ENCODE measurements around the gene CD86. TPM values are rescaled to one million over a fixed set of nuclear protein-coding genes. Genes with fewer than 3 reads are reported as not detected.
"Not testable (repeated sequence)": the region's sequence is repeated elsewhere in the genome, so short reads cannot be mapped to it uniquely, and the experiment has no call there.

CD86 gene
- total RNA-seq, 6 donors from 2014 or later, result 4.2 to 27.8 (median 14.4) TPM

DNA sequence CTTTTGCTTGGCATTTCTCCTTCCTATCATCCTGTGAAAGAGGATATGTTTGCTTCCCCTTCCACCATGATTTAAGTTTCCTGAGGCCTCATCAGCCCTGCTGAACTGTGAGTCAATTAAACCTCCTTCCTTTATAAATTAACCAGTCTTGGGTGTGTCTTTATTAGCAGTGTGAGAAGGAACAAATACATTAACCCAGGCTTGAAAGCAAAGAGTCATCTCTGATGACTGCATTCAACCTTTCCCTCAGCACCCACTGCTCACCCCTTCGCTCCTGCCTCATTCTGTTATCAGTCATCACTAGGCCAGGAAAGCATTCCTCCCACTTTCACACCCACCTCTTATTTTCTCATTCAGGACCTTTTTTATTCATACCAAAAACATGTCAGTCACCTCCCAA is 68.7 kb downstream of the CD86 start:
- Histone ChIP-seq H3K9me3 (no peaks in the 10 kb centered on the region), H3K27ac (no peak overlapping the region), H3K4me1 (no peaks in the 10 kb centered on the region), H3K36me3 (no peaks in the 10 kb centered on the region), H3K27me3 (no peaks in the 10 kb centered on the region), H3K4me3 (no peak overlapping the region)
- no peak for TF ChIP-seq POLR2AphosphoS5 (IDR thresholded peaks at IDR 0.05)
- no peak for TF ChIP-seq CTCF (IDR thresholded peaks at IDR 0.05)
- no peak for TF ChIP-seq EP300 (IDR thresholded peaks at IDR 0.05)
- no peak for TF ChIP-seq POLR2A (IDR thresholded peaks at IDR 0.05)
- DNase-seq (no peak), ATAC-seq (ENCODE audit: low FRiP score in 2 of 2) (no peak)
- 85% methylated on average over 1 of the region's 1 CpG for WGBS, 2 donors

DNA sequence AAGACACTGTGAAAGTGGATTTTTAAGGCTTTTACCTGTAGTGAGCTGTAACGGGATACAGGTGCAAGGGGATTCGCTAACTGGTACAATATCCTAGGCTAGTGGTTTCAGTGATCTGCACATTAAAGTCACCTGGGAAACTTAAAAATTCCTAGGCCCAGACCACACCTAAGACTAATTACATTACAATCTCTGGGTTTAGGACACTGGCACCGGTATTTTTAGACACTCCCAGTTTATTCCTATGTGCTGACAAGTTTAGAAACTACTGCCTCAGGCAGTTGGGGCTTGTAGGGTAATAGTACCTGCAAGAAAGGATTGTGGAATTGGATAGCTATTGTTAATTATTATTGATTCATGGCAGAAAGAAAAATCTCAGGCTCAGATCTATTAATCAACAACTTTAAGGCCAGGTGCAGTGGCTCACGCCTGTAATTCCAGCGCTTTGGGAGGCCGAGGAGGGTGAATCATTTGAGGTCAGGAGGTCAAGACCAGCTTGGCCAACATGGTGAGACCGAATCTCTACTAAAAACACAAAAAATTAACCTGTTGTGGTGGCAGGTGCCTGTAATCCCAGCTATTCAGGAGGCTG is 77.9 kb downstream of the CD86 start:
- no peak overlapping the region for H3K4me3 ChIP-seq
- ATAC-seq (ENCODE audit: low FRiP score in 2 of 2) (no peak), DNase-seq (no peak)
- 84% methylated on average over 7 of the region's 7 CpGs for WGBS, 2 donors
- no peaks in the 10 kb centered on the region for H3K36me3 ChIP-seq
- H3K27ac ChIP-seq, result no peak overlapping the region
- no peak for TF ChIP-seq POLR2A (IDR thresholded peaks at IDR 0.05)
- TF ChIP-seq EP300 (IDR thresholded peaks at IDR 0.05), result no peak
- no peak for TF ChIP-seq CTCF (IDR thresholded peaks at IDR 0.05)
- no peak for TF ChIP-seq POLR2AphosphoS5 (IDR thresholded peaks at IDR 0.05)
- H3K4me1 ChIP-seq, result no peaks in the 10 kb centered on the region
- no peaks in the 10 kb centered on the region for H3K9me3 ChIP-seq
- H3K27me3 ChIP-seq, result no peaks in the 10 kb centered on the region

GRCh38 chr3:122146466-122146865 is 91.3 kb downstream of the CD86 start:
- H3K36me3 ChIP-seq, result no peaks in the 10 kb centered on the region
- no peak overlapping the region for H3K27ac ChIP-seq
- no peak for TF ChIP-seq CTCF (IDR thresholded peaks at IDR 0.05)
- no peak for TF ChIP-seq POLR2AphosphoS5 (IDR thresholded peaks at IDR 0.05)
- no peak for TF ChIP-seq EP300 (IDR thresholded peaks at IDR 0.05)
- TF ChIP-seq POLR2A (IDR thresholded peaks at IDR 0.05), result no peak
- H3K4me3 ChIP-seq, result no peak overlapping the region
- no peak for DNase-seq
- no peaks in the 10 kb centered on the region for H3K4me1 ChIP-seq
- no peak for ATAC-seq (ENCODE audit: low FRiP score in 2 of 2)
- H3K9me3 ChIP-seq, result peaks cover 0 to 9% (median 3%) of the 10 kb centered on the region in 4 donors
- WGBS, 2 donors, result 87 to 90% methylated on average over 3 of the region's 3 CpGs
- no peaks in the 10 kb centered on the region for H3K27me3 ChIP-seq

DNA sequence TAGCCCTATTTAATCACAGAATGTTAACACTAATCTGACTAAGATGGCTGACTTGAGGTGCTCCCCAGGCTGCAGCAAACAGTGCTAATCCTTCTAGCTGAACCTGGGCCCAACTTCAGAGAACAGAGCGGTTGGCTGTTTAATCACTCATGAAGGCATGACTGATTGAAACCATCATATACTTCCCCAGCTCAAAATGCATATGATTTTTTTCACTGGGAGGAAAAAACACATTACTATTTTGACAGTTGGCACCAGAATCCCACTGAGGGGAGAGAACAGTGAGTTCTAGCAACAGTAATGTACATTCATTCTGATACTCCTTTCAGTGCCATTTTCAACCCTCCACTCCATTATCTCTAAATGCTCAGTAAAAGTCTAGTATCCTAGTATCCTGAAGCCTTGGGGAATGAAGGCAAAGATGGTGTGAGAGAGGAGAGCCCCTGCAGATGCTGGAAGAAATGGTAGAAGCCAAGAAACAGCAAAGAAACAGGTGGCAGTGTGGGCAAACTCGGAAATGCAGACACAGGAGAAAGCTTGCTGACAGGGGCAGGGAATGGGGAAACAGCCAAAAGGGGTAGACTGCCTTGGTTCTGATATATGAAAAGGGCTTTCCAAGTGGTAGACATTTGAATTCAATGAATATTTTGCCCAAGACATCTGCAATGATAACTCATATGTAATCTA is 93.9 kb downstream of the CD86 start:
- 68 to 77% methylated on average over 2 of the region's 2 CpGs for whole genome bisulfite sequencing, 2 donors
- H3K4me3 ChIP-seq, result no peak overlapping the region
- no peak overlapping the region for H3K27ac ChIP-seq
- no peak for DNase-seq
- TF ChIP-seq EP300 (IDR thresholded peaks at IDR 0.05), result no peak
- TF ChIP-seq CTCF (IDR thresholded peaks at IDR 0.05), result no peak
- no peak for TF ChIP-seq POLR2A (IDR thresholded peaks at IDR 0.05)
- TF ChIP-seq POLR2AphosphoS5 (IDR thresholded peaks at IDR 0.05), result no peak
- no peak for ATAC-seq (ENCODE audit: low FRiP score in 2 of 2)
- peaks cover 0 to 5% (median 3%) of the 10 kb centered on the region in 4 donors for H3K9me3 ChIP-seq
- H3K27me3 ChIP-seq, result no peaks in the 10 kb centered on the region
- H3K36me3 ChIP-seq, result no peaks in the 10 kb centered on the region
- no peaks in the 10 kb centered on the region for H3K4me1 ChIP-seq

DNA sequence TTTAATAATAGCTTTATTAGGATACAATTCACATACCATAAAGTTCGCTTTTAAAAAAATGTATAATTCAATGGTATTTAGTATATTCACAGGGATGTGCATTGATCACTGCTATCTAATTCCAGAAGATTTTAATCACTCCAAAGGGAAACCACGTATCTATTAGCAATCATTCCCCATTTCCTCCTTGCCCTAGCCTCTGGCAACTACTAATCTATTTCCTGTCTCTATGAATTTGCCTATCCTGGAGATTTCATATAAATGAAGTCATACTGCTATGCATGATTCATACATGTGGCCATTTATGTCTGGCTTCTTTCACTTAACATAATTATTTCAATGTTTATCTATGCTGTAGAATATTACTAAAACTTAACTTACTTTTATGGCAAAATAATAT is 96.3 kb downstream of the CD86 start:
- no peaks in the 10 kb centered on the region for H3K27me3 ChIP-seq
- TF ChIP-seq POLR2AphosphoS5 (IDR thresholded peaks at IDR 0.05) (no peak), POLR2A (IDR thresholded peaks at IDR 0.05) (no peak), EP300 (IDR thresholded peaks at IDR 0.05) (no peak), CTCF (IDR thresholded peaks at IDR 0.05) (no peak)
- 74 to 87% methylated on average over 2 of the region's 2 CpGs for WGBS, 2 donors

GRCh38 chr3:122164983-122165382 is 109.8 kb downstream of the CD86 start:
- H3K27me3 ChIP-seq; H3K27ac ChIP-seq; H3K4me3 ChIP-seq; ATAC-seq (ENCODE audit: low FRiP score in 2 of 2); H3K36me3 ChIP-seq; H3K9me3 ChIP-seq; H3K4me1 ChIP-seq: not testable (repeated sequence)
- peak in 1 of 2 donors; percentile 32 for DNase-seq
- 99% methylated on average over 12 of the region's 31 CpGs; no CpG with 5 or more reads in 1 of the 2 donors for whole genome bisulfite sequencing, 2 donors

More for the DNA sequence above, 96.3 kb downstream of the CD86 start:
- peaks cover 0 to 22% (median 20%) of the 10 kb centered on the region in 4 donors for H3K9me3 ChIP-seq
- H3K36me3 ChIP-seq, result no peaks in the 10 kb centered on the region
- DNase-seq (no peak), ATAC-seq (ENCODE audit: low FRiP score in 2 of 2) (no peak)
- H3K4me1 ChIP-seq, result no peaks in the 10 kb centered on the region
- H3K27ac ChIP-seq, result no peak overlapping the region
- no peak overlapping the region for H3K4me3 ChIP-seq
